Keratinocyte (primary cell): Measurements from ENCODE around the gene KRTAP10-4. TPM values are rescaled to one million over a fixed set of nuclear protein-coding genes. Genes with fewer than 3 reads are reported as not detected.

Experiments
- DNase-seq: peaks from one replicate; pipeline ENCODE4 v3.0.0-alpha.2; 2011; ENCODE audit warnings: low read depth, missing footprints, low spot score
- FAIRE-seq: peaks from 2 replicates; lab custom pipeline; 2011; peaks lifted over from hg19 to GRCh38; lab: Jason Lieb, UNC
- H2AFZ ChIP-seq: 2 replicates; pipeline ENCODE4 v1.6.0; 2012; ENCODE audit warnings: low read length, control low read depth, inconsistent platforms; ENCODE audit not compliant: control insufficient read depth
- H3K27ac ChIP-seq: 2 replicates; pipeline ENCODE4 v1.5.1; 2011; ENCODE audit warnings: low read length; ENCODE audit not compliant: control insufficient read depth, insufficient read depth
- H3K27me3 ChIP-seq: 3 replicates; pipeline ENCODE4 v1.6.0; 2011; ENCODE audit warnings: low read length; ENCODE audit not compliant: control insufficient read depth, insufficient read depth; ENCODE audit errors: extremely low read depth
- H3K36me3 ChIP-seq, 2 experiments: 2 replicates in 1 of 2; 3 replicates in 1 of 2; pipeline ENCODE4 v1.5.1; 2011; ENCODE audit warnings: low read length in 2 of 2, mild to moderate bottlenecking in 1 of 2; ENCODE audit not compliant: control insufficient read depth in 2 of 2, insufficient read depth in 2 of 2; ENCODE audit errors: extremely low read depth in 1 of 2
- H3K4me1 ChIP-seq: 3 replicates; pipeline ENCODE4 v1.5.1; 2011; ENCODE audit warnings: low read length; ENCODE audit not compliant: control insufficient read depth, insufficient read depth; ENCODE audit errors: extremely low read depth
- H3K4me2 ChIP-seq: 3 replicates; pipeline ENCODE4 v1.6.0; 2011; ENCODE audit warnings: low read depth, low read length; ENCODE audit not compliant: control insufficient read depth, insufficient read depth; ENCODE audit errors: extremely low read depth
- H3K4me3 ChIP-seq, 3 experiments: fragments of 200-600 bp in 1 of 3; sonication (generic) in 1 of 3; 2 replicates in 2 of 3; 3 replicates in 1 of 3; pipeline ENCODE4 v1.5.1; 2011 to 2016; ENCODE audit warnings: low read length in 3 of 3, mild to moderate bottlenecking in 3 of 3, control low read depth in 2 of 3, inconsistent platforms in 1 of 3, low read depth in 1 of 3, mixed read lengths in 1 of 3, mixed run types in 1 of 3, moderate library complexity in 1 of 3; ENCODE audit not compliant: control insufficient read depth in 2 of 3, insufficient read depth in 2 of 3; ENCODE audit errors: extremely low read depth in 1 of 3
- H3K79me2 ChIP-seq: 2 replicates; pipeline ENCODE4 v1.6.0; 2012; ENCODE audit warnings: low read length; ENCODE audit not compliant: control insufficient read depth, insufficient read depth
- H3K9ac ChIP-seq: 3 replicates; pipeline ENCODE4 v1.6.0; 2011; ENCODE audit warnings: low read length; ENCODE audit not compliant: control insufficient read depth, insufficient read depth; ENCODE audit errors: extremely low read depth
- H3K9me1 ChIP-seq: 3 replicates; pipeline ENCODE4 v1.6.0; 2011; ENCODE audit warnings: low read length; ENCODE audit not compliant: control insufficient read depth, insufficient read depth; ENCODE audit errors: extremely low read depth
- H3K9me3 ChIP-seq: 2 replicates; pipeline ENCODE4 v1.5.1; 2012; ENCODE audit warnings: low read depth, low read length; ENCODE audit not compliant: control insufficient read depth
- H4K20me1 ChIP-seq: 3 replicates; pipeline ENCODE4 v1.6.0; 2011; ENCODE audit warnings: low read length; ENCODE audit not compliant: control insufficient read depth, insufficient read depth; ENCODE audit errors: extremely low read depth
- CTCF ChIP-seq, 3 experiments: IDR thresholded peaks in 1 of 3; conservative IDR thresholded peaks in 1 of 3; optimal IDR thresholded peaks in 1 of 3; 2 replicates in 2 of 3; 3 replicates in 1 of 3; pipeline versions ENCODE3 to v1.5.1; 2011; ENCODE audit warnings: low read length in 3 of 3, mild to moderate bottlenecking in 3 of 3, moderate library complexity in 2 of 3, control low read depth in 1 of 3, inconsistent platforms in 1 of 3; ENCODE audit not compliant: insufficient read depth in 2 of 3; ENCODE audit errors: extremely low read depth in 1 of 3
- EZH2 ChIP-seq: IDR thresholded peaks from one replicate; pipeline ENCODE4 v1.6.1; 2012; ENCODE audit warnings: inconsistent platforms, mild to moderate bottlenecking, low read length, moderate library complexity
- dilution Hi-C: fragments of 300-500 bp; cut with MboI; formaldehyde crosslinking; loops from one replicate; pipeline ENCODE4 v1.7.0; 2020; ENCODE audit warnings: low sequenced_read_pairs; ENCODE audit not compliant: extremely low pct_ligation_motif_present
- polyA plus RNA-seq, 5 experiments: library from polyadenylated mRNA; depleted of rRNA in 3 of 5; stranded (reverse) in 3 of 5; stranded (forward) in 1 of 5; unstranded in 1 of 5; fragments of >200 nt; gene quantifications; 1 replicate in 1 of 5; 2 replicates in 3 of 5; 3 replicates in 1 of 5; pipeline versions ENCODE4 v1.2.1 to v1.2.3, GENCODE V29; 2011 to 2012; ENCODE audit warnings: missing spikeins in 2 of 5, low read depth in 1 of 5, low replicate concordance in 1 of 5

Gene KRTAP10-4
- polyA plus RNA-seq, 1 donor (not counting 4 experiments of a cell fraction or from before 2014, with no cell fraction given): not detected

- dilution Hi-C loops: no loop called here
- H3K36me3 ChIP-seq: no peaks in the 10 kb centered on the region
- H3K4me3 ChIP-seq: no peak overlapping the region
- no peak overlapping the region for H3K27ac ChIP-seq
- H3K9me1 ChIP-seq: no peaks in the 10 kb centered on the region
- H3K9ac ChIP-seq: no peak overlapping the region
- H3K9me3 ChIP-seq: no peaks in the 10 kb centered on the region
- H3K4me2 ChIP-seq: no peak overlapping the region
- TF ChIP-seq EZH2: no peak
- TF ChIP-seq CTCF (optimal IDR thresholded peaks at IDR 0.05 in 1 of 3, IDR thresholded peaks at IDR 0.05 in 1 of 3, conservative IDR thresholded peaks at IDR 0.05 in 1 of 3; ENCODE audit: extremely low read depth in 1 of 3, insufficient read depth in 2 of 3, low read length in 3 of 3): no peak
- H3K79me2 ChIP-seq: no peaks in the 10 kb centered on the region
- DNase-seq (no peak), FAIRE-seq (no peak)
- peaks cover 5% of the 10 kb centered on the region for H3K4me1 ChIP-seq
- no peak overlapping the region for H2AFZ ChIP-seq
- no peaks in the 10 kb centered on the region for H3K27me3 ChIP-seq
- H4K20me1 ChIP-seq: no peaks in the 10 kb centered on the region
Measured at GRCh38 chr21:44589094-44589493, 15.6 kb downstream of the KRTAP10-4 start.

- no peak overlapping the region for H2AFZ ChIP-seq
- no peaks in the 10 kb centered on the region for H4K20me1 ChIP-seq
- no peaks in the 10 kb centered on the region for H3K36me3 ChIP-seq
- no peak for TF ChIP-seq EZH2
- TF ChIP-seq CTCF (optimal IDR thresholded peaks at IDR 0.05 in 1 of 3, IDR thresholded peaks at IDR 0.05 in 1 of 3, conservative IDR thresholded peaks at IDR 0.05 in 1 of 3; ENCODE audit: extremely low read depth in 1 of 3, insufficient read depth in 2 of 3, low read length in 3 of 3): no peak
- dilution Hi-C loops: no loop called here
- FAIRE-seq: no peak
- no peak overlapping the region for H3K4me2 ChIP-seq
- no peak for DNase-seq
- H3K9me3 ChIP-seq: no peaks in the 10 kb centered on the region
- H3K4me1 ChIP-seq: peaks cover 5% of the 10 kb centered on the region
- H3K9ac ChIP-seq: no peak overlapping the region
- H3K4me3 ChIP-seq: no peak overlapping the region
- H3K9me1 ChIP-seq: no peaks in the 10 kb centered on the region
- H3K27me3 ChIP-seq: no peaks in the 10 kb centered on the region
- H3K27ac ChIP-seq: no peak overlapping the region
- no peaks in the 10 kb centered on the region for H3K79me2 ChIP-seq
Measured at GRCh38 chr21:44589586-44590305, 16.2 kb downstream of the KRTAP10-4 start.
